Measurements from ENCODE around the gene TTC27. TPM values are rescaled to one million over a fixed set of nuclear protein-coding genes. Genes with fewer than 3 reads are reported as not detected.

TTC27 gene
- total RNA-seq, 2 experiments from 2014 or later: 30.1 to 33.8 TPM

- DNase-seq (no peak), ATAC-seq (no peak)
- Mint-ChIP-seq H3K36me3 (ENCODE audit: low read depth) (peaks cover 25% of the 10 kb centered on the region), H3K27me3 (no peaks in the 10 kb centered on the region), H3K4me3 (no peak overlapping the region), H3K4me1 (ENCODE audit: low read depth) (no peaks in the 10 kb centered on the region), H3K27ac (no peak overlapping the region), H3K9me3 (no peaks in the 10 kb centered on the region)
- ChIA-PET CTCF (no interaction called here), POLR2A (no interaction called here)
- intact Hi-C loops (cut with micrococcal nuclease): no loop called here
- TF ChIP-seq CTCF (IDR thresholded peaks at IDR 0.05): no peak
Measured at GRCh38 chr2:32820088-32820487, 192.2 kb downstream of the TTC27 start.

GRCh38 chr2:32820701-32821100, 192.9 kb downstream of the TTC27 start:
- Mint-ChIP-seq H3K27me3 (no peaks in the 10 kb centered on the region), H3K4me3 (no peak overlapping the region), H3K27ac (no peak overlapping the region), H3K9me3 (no peaks in the 10 kb centered on the region), H3K36me3 (ENCODE audit: low read depth) (peaks cover 25% of the 10 kb centered on the region), H3K4me1 (ENCODE audit: low read depth) (no peaks in the 10 kb centered on the region)
- intact Hi-C loops (cut with micrococcal nuclease): no loop called here
- ATAC-seq: no peak
- POLR2A ChIA-PET: no interaction called here
- CTCF ChIA-PET: no interaction called here
- no peak for TF ChIP-seq CTCF (IDR thresholded peaks at IDR 0.05)
- DNase-seq: no peak

GRCh38 chr2:32824070-32824809, 196.4 kb downstream of the TTC27 start:
- intact Hi-C loops (cut with micrococcal nuclease): no loop called here

DNA sequence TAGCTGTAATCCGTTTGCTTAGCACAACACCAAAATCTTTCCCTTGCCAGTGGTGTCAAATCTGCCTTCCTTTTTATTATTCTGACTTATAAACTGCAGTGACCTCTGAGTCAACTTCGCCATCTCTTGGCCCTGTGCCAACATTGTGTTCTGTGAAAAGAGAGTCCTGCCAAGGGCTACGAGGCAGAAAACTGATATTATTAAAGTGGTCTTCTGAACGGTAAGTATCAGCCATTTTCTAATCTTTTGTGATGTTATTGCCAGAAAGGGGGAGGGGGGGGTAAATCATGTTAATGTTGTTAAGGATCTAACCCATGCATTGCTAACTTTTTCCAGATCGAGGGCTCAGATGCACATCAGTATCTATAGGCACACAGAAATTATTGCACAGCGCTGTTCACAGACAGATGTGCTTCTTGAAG, 197.5 kb downstream of the TTC27 start:
- Mint-ChIP-seq H3K4me1 (ENCODE audit: low read depth) (no peaks in the 10 kb centered on the region), H3K27me3 (no peaks in the 10 kb centered on the region), H3K9me3 (peaks cover 11% of the 10 kb centered on the region), H3K27ac (no peak overlapping the region), H3K4me3 (no peak overlapping the region), H3K36me3 (ENCODE audit: low read depth) (peaks cover 10% of the 10 kb centered on the region)
- ATAC-seq: no peak
- DNase-seq: peak; percentile 4
- ChIA-PET POLR2A (no interaction called here), CTCF (no interaction called here)
- TF ChIP-seq CTCF (IDR thresholded peaks at IDR 0.05): no peak
- intact Hi-C loops (cut with micrococcal nuclease): no loop called here

More at GRCh38 chr2:32824070-32824809, 196.4 kb downstream of the TTC27 start:
- no peak for ATAC-seq
- H3K27me3 Mint-ChIP-seq: no peaks in the 10 kb centered on the region
- no peak overlapping the region for H3K4me3 Mint-ChIP-seq
- POLR2A ChIA-PET: no interaction called here
- H3K27ac Mint-ChIP-seq: no peak overlapping the region
- H3K4me1 Mint-ChIP-seq (ENCODE audit: low read depth): no peaks in the 10 kb centered on the region
- no peak for DNase-seq
- no peak for TF ChIP-seq CTCF (IDR thresholded peaks at IDR 0.05)
- H3K36me3 Mint-ChIP-seq (ENCODE audit: low read depth): peaks cover 14% of the 10 kb centered on the region
- CTCF ChIA-PET: no interaction called here
- peaks cover 5% of the 10 kb centered on the region for H3K9me3 Mint-ChIP-seq

DNA sequence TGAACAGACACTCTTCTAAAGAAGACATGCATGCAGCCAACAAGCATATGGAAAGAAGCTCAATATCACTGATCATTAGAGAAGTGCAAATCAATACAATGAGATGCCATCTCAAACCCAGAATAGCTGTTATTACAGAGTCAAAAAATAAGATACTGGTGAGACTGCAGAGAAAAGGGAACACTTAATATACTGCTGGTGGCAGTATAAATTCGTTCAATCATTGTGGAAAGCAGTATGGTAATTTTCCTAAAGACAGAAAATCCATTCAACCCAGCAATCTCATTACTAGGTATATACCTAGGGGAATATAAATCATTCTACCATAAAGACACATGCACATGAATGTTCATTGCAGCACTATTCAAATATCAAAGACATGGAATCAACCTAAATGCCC, 202.3 kb downstream of the TTC27 start:
- no peaks in the 10 kb centered on the region for H3K4me1 Mint-ChIP-seq (ENCODE audit: low read depth)
- no peak overlapping the region for H3K4me3 Mint-ChIP-seq
- DNase-seq (no peak), ATAC-seq (no peak)
- peaks cover 14% of the 10 kb centered on the region for H3K9me3 Mint-ChIP-seq
- H3K27ac Mint-ChIP-seq: no peak overlapping the region
- peaks cover 3% of the 10 kb centered on the region for H3K36me3 Mint-ChIP-seq (ENCODE audit: low read depth)
- intact Hi-C loops (cut with micrococcal nuclease): no loop called here
- no peak for TF ChIP-seq CTCF (IDR thresholded peaks at IDR 0.05)
- CTCF ChIA-PET: no interaction called here
- no peaks in the 10 kb centered on the region for H3K27me3 Mint-ChIP-seq
- POLR2A ChIA-PET: no interaction called here
